Stomach (tissue), 9 donors: ENCODE measurements around the gene RASIP1. TPM values are rescaled to one million over a fixed set of nuclear protein-coding genes. Genes with fewer than 3 reads are reported as not detected.

Source experiments
- DNase-seq, 2 donors: peaks; one replicate each; pipeline versions ENCODE4 v3.0.0 to v3.0.0-alpha.2; 2013 to 2019
- H3K27ac ChIP-seq, 5 donors: fragments of 200-600 bp in 4 of 5; sonication (generic) in 4 of 5; one replicate each; pipeline ENCODE4 v1.5.1; 2013 to 2019; ENCODE audit warnings: mild to moderate bottlenecking in 1 of 5, moderate library complexity in 1 of 5
- H3K27me3 ChIP-seq, 3 donors: fragments of 200-600 bp; sonication (generic); one replicate each; pipeline ENCODE4 v1.5.1; 2017 to 2019; ENCODE audit warnings: mixed run types in 1 of 3
- H3K36me3 ChIP-seq, 4 donors: fragments of 200-600 bp; sonication (generic); 1 replicate in 3 of 4; 2 replicates in 1 of 4; pipeline ENCODE4 v1.5.1; 2016 to 2019
- H3K4me1 ChIP-seq, 4 donors: fragments of 200-600 bp; sonication (generic); one replicate each; pipeline ENCODE4 v1.5.1; 2016 to 2019
- H3K4me3 ChIP-seq, 4 donors: fragments of 200-600 bp; sonication (generic) in 3 of 4; one replicate each; pipeline ENCODE4 v1.5.1; 2016 to 2019; ENCODE audit warnings: mild to moderate bottlenecking in 1 of 4
- H3K9me3 ChIP-seq, 4 donors: fragments of 200-600 bp; sonication (generic); one replicate each; pipeline ENCODE4 v1.5.1; 2016 to 2019
- EP300 ChIP-seq: sonication (generic); formaldehyde crosslinking; IDR thresholded peaks from one replicate; pipeline ENCODE4 v1.6.1; 2017; ENCODE audit warnings: antibody characterized with exemption
- POLR2A ChIP-seq, 4 donors: fragments of 450-650 bp; IDR thresholded peaks; one replicate each; pipeline ENCODE4 v1.6.1; 2016; ENCODE audit warnings: antibody characterized with exemption in 4 of 4, control low read depth in 2 of 4, mild to moderate bottlenecking in 1 of 4, moderate library complexity in 1 of 4
- POLR2AphosphoS5 ChIP-seq, 3 donors: sonication (generic); formaldehyde crosslinking; IDR thresholded peaks; one replicate each; pipeline ENCODE4 v1.6.1; 2016; ENCODE audit warnings: antibody characterized with exemption in 3 of 3
- WGBS, 5 donors: extraction: QIAGEN DNeasy Blood & Tissue Kit in 3 of 5; methylation state at CpG; one replicate each; pipeline versions ENCODE4 v1.1.5 to v1.1.7; 2013 to 2018; 5-methylcytosine and 5-hydroxymethylcytosine counted together
- intact Hi-C: fragments of 100-400 bp; cut with DNase I; formaldehyde crosslinking; loops from one replicate; pipeline ENCODE4 v1.15.1; 2023; ENCODE audit warnings: low total_unique reads
- polyA plus RNA-seq, 3 donors: library from polyadenylated mRNA; stranded (reverse); fragments of 200-250 nt; gene quantifications; one replicate each; pipeline ENCODE4 v1.2.3, GENCODE V29; 2013
- total RNA-seq, 5 donors: library from RNA; depleted of rRNA; stranded (reverse); fragments of >200 nt; gene quantifications; one replicate each; pipeline versions ENCODE4 v1.1.0 to v1.2.3, GENCODE V29; 2014 to 2016
- TF ChIP-seq, protein P1 (sequence below), 7 experiments: fragments of 450-650 bp in 4 of 7; fragments of 200-600 bp in 3 of 7; sonication (generic) in 3 of 7; IDR thresholded peaks; one replicate each; pipeline ENCODE4 v1.5.1; 2016 to 2019; ENCODE audit warnings: antibody characterized with exemption in 7 of 7, control low read depth in 2 of 7, mild to moderate bottlenecking in 1 of 7
- donor health status: healthy with polysubstance abuse.
- donor health status: Bipolar disorder and iron deficiency.
- donor health status: healthy.

The RASIP1 gene
- total and polyA plus RNA-seq, 8 donors: 4.7 to 44.9 (median 10.2) TPM

DNA sequence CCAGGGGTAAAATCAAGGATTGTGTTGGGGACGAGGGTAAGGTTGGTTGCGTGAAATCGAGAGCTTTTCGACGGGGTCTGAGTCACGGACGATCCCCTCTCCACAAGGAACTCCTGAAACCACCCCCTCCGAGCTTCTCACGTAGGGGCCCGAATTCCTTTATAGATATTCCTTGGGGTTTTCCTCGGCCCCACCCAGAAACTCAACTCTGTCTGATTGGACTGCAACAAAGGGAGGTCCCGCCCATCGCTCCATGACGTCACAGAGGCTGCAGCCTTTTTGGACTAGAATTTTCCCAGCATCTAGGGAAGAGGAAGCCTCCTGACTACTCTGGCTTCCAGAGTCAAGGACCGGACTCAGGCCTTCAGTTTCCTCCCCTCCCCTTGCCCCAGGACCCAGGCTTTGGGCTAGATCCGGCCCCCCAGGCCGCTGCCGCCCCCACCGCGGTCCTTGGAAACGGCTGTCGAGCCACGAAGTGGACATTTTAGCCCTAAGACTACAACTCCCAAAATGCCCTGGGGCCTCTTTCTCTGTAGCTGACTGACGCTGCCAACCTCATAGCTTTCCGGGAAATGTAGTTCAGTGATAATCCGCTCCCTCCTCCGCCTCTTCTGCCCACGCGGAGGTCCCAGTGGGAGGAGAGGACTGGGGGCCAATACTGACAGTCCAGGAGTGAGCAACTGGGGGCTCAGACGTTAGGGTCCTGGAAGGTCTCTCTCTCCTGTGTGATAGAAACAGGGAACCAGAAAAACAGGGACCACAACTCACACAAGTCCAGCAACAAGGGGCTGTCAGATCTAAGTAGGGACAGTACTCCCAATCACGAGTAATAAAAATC, 6.5 kb upstream of the RASIP1 start, which contains the start of gene IZUMO1:
Gene IZUMO1 (minus strand): TSS at position 172 of the 838 bp plus-strand sequence. CDS start 1,050 bp downstream, outside the sequence.
- TF ChIP-seq, protein P1, sequence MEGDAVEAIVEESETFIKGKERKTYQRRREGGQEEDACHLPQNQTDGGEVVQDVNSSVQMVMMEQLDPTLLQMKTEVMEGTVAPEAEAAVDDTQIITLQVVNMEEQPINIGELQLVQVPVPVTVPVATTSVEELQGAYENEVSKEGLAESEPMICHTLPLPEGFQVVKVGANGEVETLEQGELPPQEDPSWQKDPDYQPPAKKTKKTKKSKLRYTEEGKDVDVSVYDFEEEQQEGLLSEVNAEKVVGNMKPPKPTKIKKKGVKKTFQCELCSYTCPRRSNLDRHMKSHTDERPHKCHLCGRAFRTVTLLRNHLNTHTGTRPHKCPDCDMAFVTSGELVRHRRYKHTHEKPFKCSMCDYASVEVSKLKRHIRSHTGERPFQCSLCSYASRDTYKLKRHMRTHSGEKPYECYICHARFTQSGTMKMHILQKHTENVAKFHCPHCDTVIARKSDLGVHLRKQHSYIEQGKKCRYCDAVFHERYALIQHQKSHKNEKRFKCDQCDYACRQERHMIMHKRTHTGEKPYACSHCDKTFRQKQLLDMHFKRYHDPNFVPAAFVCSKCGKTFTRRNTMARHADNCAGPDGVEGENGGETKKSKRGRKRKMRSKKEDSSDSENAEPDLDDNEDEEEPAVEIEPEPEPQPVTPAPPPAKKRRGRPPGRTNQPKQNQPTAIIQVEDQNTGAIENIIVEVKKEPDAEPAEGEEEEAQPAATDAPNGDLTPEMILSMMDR (IDR thresholded peaks at IDR 0.05): no peak
- TF ChIP-seq POLR2AphosphoS5 (IDR thresholded peaks at IDR 0.05): peak in 1 of 3 donors; percentile 17
- peaks cover 9 to 40% (median 25%) of the 10 kb centered on the region in 4 donors for H3K4me1 ChIP-seq
- no peaks in the 10 kb centered on the region for H3K9me3 ChIP-seq
- intact Hi-C loops: loop anchor here (10.0 kb wide), 1 partner anchor 102 kb away; the partner anchor contains the start of gene CA11
- H3K36me3 ChIP-seq: peaks cover 0 to 9% (median 0%) of the 10 kb centered on the region in 4 donors
- DNase-seq: peak; percentile 61 to 94
- WGBS, 5 donors: 16 to 45% (median 41%) methylated on average over 28 to 31 of the region's 31 CpGs
- peaks cover 0 to 48% (median 0%) of the 10 kb centered on the region in 3 donors for H3K27me3 ChIP-seq
- peak within 1 kb of the TSS; percentile 55 to 86 (median 72) for H3K27ac ChIP-seq
- H3K4me3 ChIP-seq: peak within 1 kb of the TSS; percentile 11 to 41 (median 26)

DNA sequence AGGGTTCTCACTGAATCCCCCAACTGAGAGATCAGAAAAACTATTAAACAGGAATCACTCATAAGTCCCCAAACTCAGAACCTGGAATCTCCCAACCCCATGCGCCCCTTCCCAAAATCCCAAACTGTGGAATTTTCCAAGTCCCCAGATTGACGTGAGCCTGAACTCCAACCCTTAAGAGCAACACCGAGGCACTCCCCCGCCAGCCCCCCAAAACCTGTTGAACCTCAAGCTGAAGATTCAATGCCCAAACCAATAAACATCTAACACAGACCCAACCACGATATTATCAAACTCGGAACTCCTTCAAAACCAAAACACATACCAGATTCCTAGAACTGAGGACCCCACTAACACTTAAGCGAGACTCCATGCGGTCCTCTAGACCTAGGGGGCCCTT, 5.7 kb upstream of the RASIP1 start:
- DNase-seq: no peak
- TF ChIP-seq POLR2A (IDR thresholded peaks at IDR 0.05) (no peak), EP300 (no peak), POLR2AphosphoS5 (IDR thresholded peaks at IDR 0.05) (no peak)
- TF ChIP-seq, protein P1 (IDR thresholded peaks at IDR 0.05): no peak
- intact Hi-C loops: loop anchor here (10.0 kb wide), 1 partner anchor 101 kb away; the partner anchor contains the start of gene CA11
- H3K4me1 ChIP-seq: peaks cover 9 to 43% (median 24%) of the 10 kb centered on the region in 4 donors
- peak overlapping the region in 4 of 5 donors; percentile 58 to 86 (median 76) for H3K27ac ChIP-seq
- H3K9me3 ChIP-seq: no peaks in the 10 kb centered on the region
- H3K27me3 ChIP-seq: peaks cover 0 to 40% (median 0%) of the 10 kb centered on the region in 3 donors
- peaks cover 0 to 9% (median 0%) of the 10 kb centered on the region in 4 donors for H3K36me3 ChIP-seq
- 80 to 84% (median 82%) methylated on average over 8 of the region's 8 CpGs for WGBS, 5 donors
- H3K4me3 ChIP-seq: no peak overlapping the region

DNA sequence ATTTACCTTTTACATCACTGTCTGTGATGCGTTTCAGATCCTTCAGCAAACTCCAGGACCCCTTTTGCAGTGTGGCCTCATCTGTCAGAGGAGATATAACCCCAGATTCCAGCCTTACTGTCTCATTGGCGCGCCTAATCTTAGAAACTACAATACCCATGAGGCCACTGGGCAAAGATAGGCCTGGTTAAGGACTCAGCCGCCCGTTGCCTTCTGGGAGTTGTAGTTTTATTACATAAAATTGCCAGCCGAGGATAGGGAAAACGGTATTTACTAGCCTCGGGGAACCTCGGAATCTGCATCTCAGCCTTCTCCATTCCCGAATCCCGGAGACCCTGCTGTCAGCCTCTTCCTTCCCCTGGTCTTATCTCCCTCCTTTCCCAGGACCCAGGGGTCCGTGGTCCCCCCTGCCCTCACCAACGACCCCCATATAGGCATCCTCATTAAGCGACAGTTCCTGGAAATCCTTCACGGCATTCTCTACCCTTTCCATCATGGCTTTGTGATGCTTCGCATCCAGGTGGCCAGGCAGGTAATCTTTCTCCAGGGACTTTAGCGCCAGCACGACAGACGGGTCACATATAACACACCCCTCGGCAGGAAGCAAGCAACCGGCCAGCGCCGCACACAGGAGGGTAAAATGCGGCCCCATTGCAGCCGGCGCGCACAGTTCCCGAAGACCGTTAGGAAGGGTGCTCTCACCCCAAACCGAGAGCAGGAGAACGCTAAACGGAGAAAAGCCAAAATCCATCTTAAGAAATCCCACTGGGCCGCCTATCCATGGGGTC, 5.0 kb upstream of the RASIP1 start:
- no peak overlapping the region for H3K4me3 ChIP-seq
- TF ChIP-seq, protein P1 (IDR thresholded peaks at IDR 0.05): no peak
- TF ChIP-seq EP300: no peak
- TF ChIP-seq POLR2AphosphoS5 (IDR thresholded peaks at IDR 0.05): no peak
- H3K9me3 ChIP-seq: no peaks in the 10 kb centered on the region
- no peak overlapping the region for H3K27ac ChIP-seq
- intact Hi-C loops: loop anchor here (10.0 kb wide), 1 partner anchor 101 kb away; the partner anchor contains the start of gene CA11
- 36 to 56% (median 48%) methylated on average over 33 of the region's 33 CpGs for WGBS, 5 donors
- DNase-seq: peak; percentile 63 to 85
- peaks cover 0 to 9% (median 0%) of the 10 kb centered on the region in 4 donors for H3K36me3 ChIP-seq
- peaks cover 4 to 43% (median 25%) of the 10 kb centered on the region in 4 donors for H3K4me1 ChIP-seq
- peaks cover 0 to 40% (median 0%) of the 10 kb centered on the region in 3 donors for H3K27me3 ChIP-seq

DNA sequence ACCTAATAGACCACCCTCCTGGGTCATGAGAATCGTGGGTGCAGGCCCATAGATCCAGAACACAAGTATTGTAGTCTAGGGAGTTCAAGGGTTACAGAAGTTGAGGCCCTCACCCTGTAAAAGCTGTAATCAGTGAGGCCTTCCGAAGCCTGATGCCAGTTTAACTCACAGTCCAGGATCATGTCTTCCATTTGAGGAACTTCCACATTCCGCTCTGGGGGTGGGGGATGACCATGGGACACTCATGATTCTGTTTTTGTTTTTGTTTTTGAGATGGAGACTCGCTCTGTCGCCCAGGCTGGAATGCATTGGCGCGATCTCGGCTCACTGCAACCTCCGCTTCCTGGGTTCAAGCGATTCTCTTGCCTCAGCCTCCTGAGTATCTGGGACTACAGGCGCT, 1.7 kb upstream of the RASIP1 start:
- H3K4me3 ChIP-seq: no peak overlapping the region
- intact Hi-C loops: loop anchor here (10.0 kb wide), 1 partner anchor 97 kb away; the partner anchor contains the start of gene CA11
- peaks cover 0 to 41% (median 0%) of the 10 kb centered on the region in 3 donors for H3K27me3 ChIP-seq
- peak overlapping the region in 4 of 5 donors; percentile 77 to 83 (median 82) for H3K27ac ChIP-seq
- no peak for DNase-seq
- H3K9me3 ChIP-seq: no peaks in the 10 kb centered on the region
- WGBS, 5 donors: 85 to 91% (median 88%) methylated on average over 11 of the region's 11 CpGs
- peaks cover 27 to 56% (median 44%) of the 10 kb centered on the region in 4 donors for H3K4me1 ChIP-seq
- H3K36me3 ChIP-seq: no peaks in the 10 kb centered on the region
- TF ChIP-seq POLR2AphosphoS5 (IDR thresholded peaks at IDR 0.05): no peak
- no peak for TF ChIP-seq EP300
- TF ChIP-seq, protein P1 (IDR thresholded peaks at IDR 0.05): no peak
- no peak for TF ChIP-seq POLR2A (IDR thresholded peaks at IDR 0.05)
